H9 (cell line): ENCODE data around the gene EMX2. TPM values are rescaled to one million over a fixed set of nuclear protein-coding genes. Genes with fewer than 3 reads are reported as not detected.
A peak's percentile ranks its signal among the peaks of the same experiment; 100 is the strongest.

Experiments
- DNase-seq: peaks from one replicate; pipeline ENCODE4 v3.0.0-alpha.2; 2017
- H2AFZ ChIP-seq: one replicate; pipeline ENCODE4 v1.6.1; 2013; ENCODE audit warnings: mild to moderate bottlenecking, low read length, control low read depth, moderate library complexity
- H2AK5ac ChIP-seq: 2 replicates; pipeline ENCODE4 v1.6.1; 2013; ENCODE audit warnings: low read length, control low read depth, mixed read lengths; ENCODE audit not compliant: insufficient read length
- H2BK120ac ChIP-seq: one replicate; pipeline ENCODE4 v1.6.1; 2013; ENCODE audit warnings: low read depth, mild to moderate bottlenecking, low read length, control low read depth, inconsistent platforms; ENCODE audit not compliant: poor library complexity, severe bottlenecking
- H2BK12ac ChIP-seq: 2 replicates; pipeline ENCODE4 v1.6.1; 2013; ENCODE audit warnings: low read length, control low read depth, mixed read lengths, low read depth; ENCODE audit not compliant: insufficient read length
- H2BK15ac ChIP-seq: 2 replicates; pipeline ENCODE4 v1.6.1; 2013; ENCODE audit warnings: low read depth, low read length, control low read depth
- H2BK20ac ChIP-seq: one replicate; pipeline ENCODE4 v1.6.1; 2013; ENCODE audit warnings: low read depth, mild to moderate bottlenecking, low read length, control low read depth, inconsistent platforms; ENCODE audit not compliant: poor library complexity, severe bottlenecking
- H2BK5ac ChIP-seq: 2 replicates; pipeline ENCODE4 v1.6.1; 2013; ENCODE audit warnings: low read length, control low read depth, mixed read lengths; ENCODE audit not compliant: insufficient read length
- H3K14ac ChIP-seq: 2 replicates; pipeline ENCODE4 v1.6.1; 2013; ENCODE audit warnings: low read length, control low read depth; ENCODE audit not compliant: insufficient read depth
- H3K18ac ChIP-seq: 2 replicates; pipeline ENCODE4 v1.6.1; 2013; ENCODE audit warnings: low read depth, mild to moderate bottlenecking, mixed read lengths, low read length, control low read depth; ENCODE audit not compliant: insufficient read length
- H3K23ac ChIP-seq: 2 replicates; pipeline ENCODE4 v1.6.1; 2013; ENCODE audit warnings: low read length, control low read depth, mixed read lengths, low read depth; ENCODE audit not compliant: insufficient read length
- H3K23me2 ChIP-seq: 2 replicates; pipeline ENCODE4 v1.6.1; 2013; ENCODE audit warnings: low read depth, mild to moderate bottlenecking, mixed read lengths, low read length, control low read depth; ENCODE audit not compliant: insufficient read length, poor library complexity, severe bottlenecking
- H3K27ac ChIP-seq: 2 replicates; pipeline ENCODE4 v1.5.1; 2013; ENCODE audit warnings: low read length, control low read depth, mixed read lengths, low read depth; ENCODE audit not compliant: insufficient read length
- H3K27me3 ChIP-seq: 2 replicates; pipeline ENCODE4 v1.6.1; 2013; ENCODE audit warnings: low read length, control low read depth, inconsistent platforms; ENCODE audit not compliant: insufficient read depth
- H3K4ac ChIP-seq: 2 replicates; pipeline ENCODE4 v1.6.1; 2013; ENCODE audit warnings: low read depth, mild to moderate bottlenecking, control low read depth, inconsistent platforms, low read length, moderate library complexity
- H3K4me1 ChIP-seq: 2 replicates; pipeline ENCODE4 v1.6.1; 2013; ENCODE audit warnings: low read length, control low read depth, inconsistent platforms; ENCODE audit not compliant: insufficient read depth
- H3K4me2 ChIP-seq: 2 replicates; pipeline ENCODE4 v1.6.1; 2013; ENCODE audit warnings: low read length, control low read depth, mixed read lengths; ENCODE audit not compliant: insufficient read length, insufficient read depth
- H3K56ac ChIP-seq: 2 replicates; pipeline ENCODE4 v1.6.1; 2013; ENCODE audit warnings: low read depth, mild to moderate bottlenecking, mixed read lengths, low read length, control low read depth; ENCODE audit not compliant: insufficient read length
- H3K79me1 ChIP-seq: 2 replicates; pipeline ENCODE4 v1.6.1; 2013; ENCODE audit warnings: low read depth, mild to moderate bottlenecking, moderate library complexity, low read length, control low read depth, inconsistent platforms; ENCODE audit not compliant: insufficient read depth, poor library complexity, severe bottlenecking
- H3K79me2 ChIP-seq: 2 replicates; pipeline ENCODE4 v1.6.1; 2013; ENCODE audit warnings: low read length, control low read depth, inconsistent platforms; ENCODE audit not compliant: insufficient read depth
- H3K9ac ChIP-seq: 2 replicates; pipeline ENCODE4 v1.6.1; 2013; ENCODE audit warnings: low read length, control low read depth, mixed read lengths; ENCODE audit not compliant: insufficient read length; ENCODE audit errors: extremely low read depth
- H3K9me3 ChIP-seq: one replicate; pipeline ENCODE4 v1.6.1; 2013; ENCODE audit warnings: low read depth, low read length, inconsistent platforms; ENCODE audit not compliant: control insufficient read depth
- H3T11ph ChIP-seq: one replicate; pipeline ENCODE4 v1.6.1; 2013; ENCODE audit warnings: mild to moderate bottlenecking, low read length, control low read depth, inconsistent platforms
- H4K20me1 ChIP-seq: one replicate; pipeline ENCODE4 v1.6.1; 2013; ENCODE audit not compliant: control insufficient read depth, insufficient read length, insufficient read depth
- H4K5ac ChIP-seq: 2 replicates; pipeline ENCODE4 v1.6.1; 2013; ENCODE audit warnings: low read depth, mild to moderate bottlenecking, mixed read lengths, low read length, control low read depth; ENCODE audit not compliant: insufficient read length
- H4K8ac ChIP-seq: replicated peaks from 2 replicates; pipeline ENCODE4 v1.6.1; 2013; ENCODE audit warnings: low read length, control low read depth, mixed read lengths, low read depth; ENCODE audit not compliant: insufficient read length
- H4K91ac ChIP-seq: 2 replicates; pipeline ENCODE4 v1.6.1; 2013; ENCODE audit warnings: low read depth, mild to moderate bottlenecking, moderate library complexity, mixed read lengths, low read length, control low read depth; ENCODE audit not compliant: insufficient read length
- H3K27ac Mint-ChIP-seq, 3 experiments: 2 replicates in 2 of 3; 3 replicates in 1 of 3; pipeline ENCODE4 v1.8.0; 2020 to 2021; ENCODE audit warnings: mixed read lengths in 3 of 3, mild to moderate bottlenecking in 1 of 3, moderate library complexity in 1 of 3
- H3K27me3 Mint-ChIP-seq: 2 replicates; pipeline ENCODE4 v1.8.0; 2021; ENCODE audit warnings: low read depth, mild to moderate bottlenecking, moderate library complexity, mixed read lengths
- H3K36me3 Mint-ChIP-seq, 3 experiments: 2 replicates in 2 of 3; 3 replicates in 1 of 3; pipeline ENCODE4 v1.8.0; 2020 to 2021; ENCODE audit warnings: low read depth in 3 of 3, mixed read lengths in 3 of 3; ENCODE audit not compliant: insufficient read depth in 1 of 3
- H3K4me1 Mint-ChIP-seq, 2 experiments: 2 replicates each; pipeline ENCODE4 v1.8.0; 2020; ENCODE audit warnings: mixed read lengths in 2 of 2
- H3K4me3 Mint-ChIP-seq, 2 experiments: 2 replicates in 1 of 2; 3 replicates in 1 of 2; pipeline ENCODE4 v1.8.0; 2020 to 2021; ENCODE audit warnings: mild to moderate bottlenecking in 2 of 2, mixed read lengths in 2 of 2, moderate library complexity in 1 of 2
- H3K9me3 Mint-ChIP-seq, 2 experiments: 2 replicates in 1 of 2; 3 replicates in 1 of 2; pipeline ENCODE4 v1.8.0; 2020; ENCODE audit warnings: mild to moderate bottlenecking in 2 of 2, mixed read lengths in 2 of 2, moderate library complexity in 1 of 2
- CTCF ChIP-seq: fragments of 200-600 bp; sonication (generic); conservative IDR thresholded peaks from 3 replicates; pipeline ENCODE4 v1.8.0; 2021; ENCODE audit warnings: antibody characterized with exemption, mild to moderate bottlenecking
- WGBS: extraction: QIAGEN DNeasy Blood & Tissue Kit; methylation state at CpG from one replicate; pipeline ENCODE4 v1.1.7; 2013; ENCODE audit warnings: missing lambda C conversion rate, low lambda C conversion rate, mixed read lengths; ENCODE audit not compliant: insufficient read length; ENCODE audit errors: extremely low coverage; 5-methylcytosine and 5-hydroxymethylcytosine counted together
- total RNA-seq: library from RNA; stranded (reverse); gene quantifications from 2 replicates; pipeline ENCODE4 v1.2.1, GENCODE V29; 2021

Gene EMX2
- total RNA-seq, 1 experiment from 2014 or later = not detected

GRCh38 chr10:117541909-117542705, 439 bp upstream of the EMX2 start:
- Histone ChIP-seq H2BK5ac (no peak overlapping the region), H3T11ph (no peak overlapping the region), H2AFZ (no peak overlapping the region), H3K79me1 (no peaks in the 10 kb centered on the region), H3K14ac (no peak overlapping the region), H3K9me3 (no peaks in the 10 kb centered on the region), H3K9ac (no peak overlapping the region), H3K4me1 (no peaks in the 10 kb centered on the region), H4K5ac (no peak overlapping the region), H3K4me2 (peak overlapping the region; percentile 48), H4K20me1 (no peaks in the 10 kb centered on the region), H3K4ac (no peak overlapping the region), H3K23ac (no peak overlapping the region), H2BK120ac (no peak overlapping the region), H2BK15ac (no peak overlapping the region), H3K23me2 (peaks cover 8% of the 10 kb centered on the region), H2AK5ac (no peak overlapping the region), H2BK12ac (no peak overlapping the region), H3K27ac (no peak overlapping the region), H2BK20ac (no peak overlapping the region), H3K27me3 (peaks cover 87% of the 10 kb centered on the region), H4K8ac (no peak overlapping the region), H4K91ac (no peak overlapping the region), H3K79me2 (no peaks in the 10 kb centered on the region), H3K18ac (no peak overlapping the region), H3K56ac (no peak overlapping the region)
- no CpG with 5 or more reads among the region's 62 CpGs for WGBS
- peaks cover 99% of the 10 kb centered on the region for H3K27me3 Mint-ChIP-seq
- DNase-seq = peak; percentile 92
- H3K4me3 Mint-ChIP-seq = peak overlapping the region; percentile 49 to 84
- H3K27ac Mint-ChIP-seq = no peak overlapping the region
- peaks cover 1 to 5% of the 10 kb centered on the region in 2 experiments; a peak in 2 of 5 replicates for H3K9me3 Mint-ChIP-seq
- no peak for TF ChIP-seq CTCF
- no peaks in the 10 kb centered on the region; a peak in 1 of 7 replicates for H3K36me3 Mint-ChIP-seq
- peaks cover 22 to 41% of the 10 kb centered on the region in 2 experiments for H3K4me1 Mint-ChIP-seq
